DND-41 (cell line): ENCODE results near the gene POLG2.
"Not testable (repeated sequence)": the region's sequence is repeated elsewhere in the genome, so short reads cannot be mapped to it uniquely, and the experiment has no call there.

Source experiments
- ATAC-seq: fragments of 200-7000 bp; cut with Tn5 transposase; 3 replicates; pipeline ENCODE4 v1.9.1; 2021; ENCODE audit warnings: low read depth; ENCODE audit not compliant: insufficient read depth
- DNase-seq: peaks from one replicate; pipeline ENCODE4 v3.0.0-alpha.2; 2020
- H2AFZ ChIP-seq: 2 replicates; pipeline ENCODE4 v1.6.0; 2012; ENCODE audit warnings: low read depth, low read length
- H3K27ac ChIP-seq: 2 replicates; pipeline ENCODE4 v1.5.1; 2012; ENCODE audit warnings: low read length, inconsistent platforms
- H3K27me3 ChIP-seq: fragments of 200-600 bp; sonication (generic); 2 replicates; pipeline ENCODE4 v1.6.0; 2012; ENCODE audit warnings: low read length, mild to moderate bottlenecking, inconsistent platforms; ENCODE audit not compliant: insufficient read depth, poor library complexity
- H3K36me3 ChIP-seq: 2 replicates; pipeline ENCODE4 v1.5.1; 2012; ENCODE audit warnings: low read length, inconsistent platforms; ENCODE audit not compliant: insufficient read depth
- H3K4me1 ChIP-seq: 2 replicates; pipeline ENCODE4 v1.5.1; 2012; ENCODE audit warnings: mild to moderate bottlenecking, low read length; ENCODE audit not compliant: insufficient read depth
- H3K4me2 ChIP-seq: 2 replicates; pipeline ENCODE4 v1.6.0; 2012; ENCODE audit warnings: mild to moderate bottlenecking, moderate library complexity, low read length, inconsistent platforms; ENCODE audit not compliant: insufficient read depth
- H3K4me3 ChIP-seq, 2 experiments: fragments of 200-600 bp in 1 of 2; shearing (Covaris generic) in 1 of 2; 2 replicates each; pipeline ENCODE4 v1.5.1; 2012 to 2016; ENCODE audit warnings: inconsistent platforms in 2 of 2, low read length in 2 of 2, mild to moderate bottlenecking in 2 of 2, low read depth in 1 of 2, moderate library complexity in 1 of 2
- H3K79me2 ChIP-seq: 2 replicates; pipeline ENCODE4 v1.6.0; 2012; ENCODE audit warnings: low read length, inconsistent platforms; ENCODE audit not compliant: insufficient read depth
- H3K9ac ChIP-seq: 2 replicates; pipeline ENCODE4 v1.6.0; 2012; ENCODE audit warnings: low read depth, mild to moderate bottlenecking, inconsistent platforms, low read length, moderate library complexity
- H3K9me3 ChIP-seq: 2 replicates; pipeline ENCODE4 v1.5.1; 2012; ENCODE audit warnings: low read length, moderate library complexity, mild to moderate bottlenecking, inconsistent platforms; ENCODE audit not compliant: insufficient read depth, severe bottlenecking
- H4K20me1 ChIP-seq: 2 replicates; pipeline ENCODE4 v1.6.0; 2012; ENCODE audit warnings: low read length; ENCODE audit not compliant: insufficient read depth
- EZH2 ChIP-seq: IDR thresholded peaks from 3 replicates; pipeline ENCODE4 v1.6.1; 2012; ENCODE audit warnings: borderline replicate concordance, low read depth, mild to moderate bottlenecking, moderate library complexity, low read length, inconsistent platforms; ENCODE audit not compliant: severe bottlenecking
- TF ChIP-seq, protein P1 (sequence below): IDR thresholded peaks from 2 replicates; pipeline ENCODE4 v1.5.1; 2012; ENCODE audit warnings: borderline replicate concordance, low read length, moderate library complexity, mild to moderate bottlenecking; ENCODE audit not compliant: poor library complexity, severe bottlenecking; ENCODE audit errors: extremely low read depth

Gene POLG2

GRCh38 chr17:64431534-64431933, 65.3 kb downstream of the POLG2 start:
- H3K4me1 ChIP-seq: no peaks in the 10 kb centered on the region
- H3K27me3 ChIP-seq: peaks cover 4% of the 10 kb centered on the region
- no peak overlapping the region for H3K4me2 ChIP-seq
- peaks cover 10% of the 10 kb centered on the region for H3K9me3 ChIP-seq
- H2AFZ ChIP-seq: no peak overlapping the region
- no peak overlapping the region for H3K9ac ChIP-seq
- no peak for ATAC-seq
- no peaks in the 10 kb centered on the region for H4K20me1 ChIP-seq
- no peak overlapping the region for H3K27ac ChIP-seq
- no peaks in the 10 kb centered on the region for H3K79me2 ChIP-seq
- no peak overlapping the region for H3K4me3 ChIP-seq
- TF ChIP-seq EZH2: no peak
- TF ChIP-seq, protein P1, sequence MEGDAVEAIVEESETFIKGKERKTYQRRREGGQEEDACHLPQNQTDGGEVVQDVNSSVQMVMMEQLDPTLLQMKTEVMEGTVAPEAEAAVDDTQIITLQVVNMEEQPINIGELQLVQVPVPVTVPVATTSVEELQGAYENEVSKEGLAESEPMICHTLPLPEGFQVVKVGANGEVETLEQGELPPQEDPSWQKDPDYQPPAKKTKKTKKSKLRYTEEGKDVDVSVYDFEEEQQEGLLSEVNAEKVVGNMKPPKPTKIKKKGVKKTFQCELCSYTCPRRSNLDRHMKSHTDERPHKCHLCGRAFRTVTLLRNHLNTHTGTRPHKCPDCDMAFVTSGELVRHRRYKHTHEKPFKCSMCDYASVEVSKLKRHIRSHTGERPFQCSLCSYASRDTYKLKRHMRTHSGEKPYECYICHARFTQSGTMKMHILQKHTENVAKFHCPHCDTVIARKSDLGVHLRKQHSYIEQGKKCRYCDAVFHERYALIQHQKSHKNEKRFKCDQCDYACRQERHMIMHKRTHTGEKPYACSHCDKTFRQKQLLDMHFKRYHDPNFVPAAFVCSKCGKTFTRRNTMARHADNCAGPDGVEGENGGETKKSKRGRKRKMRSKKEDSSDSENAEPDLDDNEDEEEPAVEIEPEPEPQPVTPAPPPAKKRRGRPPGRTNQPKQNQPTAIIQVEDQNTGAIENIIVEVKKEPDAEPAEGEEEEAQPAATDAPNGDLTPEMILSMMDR: no peak
- no peaks in the 10 kb centered on the region for H3K36me3 ChIP-seq
- no peak for DNase-seq

DNA sequence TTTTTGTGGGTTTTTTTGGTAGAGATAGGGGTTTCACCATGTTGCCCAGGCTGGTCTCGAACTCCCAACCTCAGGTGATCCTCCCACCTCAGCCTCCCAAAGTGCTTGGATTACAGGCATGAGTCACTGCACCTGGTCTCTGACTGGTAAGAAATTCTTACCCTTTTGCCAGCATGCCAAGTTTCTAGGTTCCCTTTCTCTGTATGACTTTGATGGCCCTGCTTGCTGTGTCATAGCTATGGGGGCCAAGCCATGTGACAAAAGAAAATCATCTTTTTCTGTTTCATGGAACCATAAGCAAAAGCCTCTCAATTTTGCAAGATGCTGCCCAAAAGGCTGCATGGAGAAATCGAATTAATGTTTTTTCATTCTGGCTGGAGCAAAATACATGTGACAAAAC, 66.8 kb downstream of the POLG2 start:
- H4K20me1 ChIP-seq, H3K79me2 ChIP-seq, H3K27me3 ChIP-seq, ATAC-seq, H3K27ac ChIP-seq, H3K9ac ChIP-seq, DNase-seq, H3K4me3 ChIP-seq, H3K4me1 ChIP-seq, H3K36me3 ChIP-seq, H3K4me2 ChIP-seq, H2AFZ ChIP-seq, H3K9me3 ChIP-seq: not testable (repeated sequence)

GRCh38 chr17:64428406-64428805, 68.4 kb downstream of the POLG2 start:
- Histone ChIP-seq H2AFZ (no peak overlapping the region), H3K36me3 (no peaks in the 10 kb centered on the region), H3K79me2 (no peaks in the 10 kb centered on the region), H3K9me3 (no peaks in the 10 kb centered on the region), H3K4me1 (no peaks in the 10 kb centered on the region), H3K27ac (no peak overlapping the region), H3K4me2 (no peak overlapping the region), H3K4me3 (no peak overlapping the region), H3K9ac (no peak overlapping the region), H4K20me1 (no peaks in the 10 kb centered on the region), H3K27me3 (peaks cover 4% of the 10 kb centered on the region)
- DNase-seq (no peak), ATAC-seq (no peak)
- no peak for TF ChIP-seq EZH2
- TF ChIP-seq, protein P1: no peak
